PC-3 (cell line): ENCODE data around the gene KMT2C.

Experiments used
- CTCF ChIP-seq: fragments of 300-600 bp; sonication (generic); conservative IDR thresholded peaks from 2 replicates; pipeline ENCODE4 v1.5.1; 2017; ENCODE audit warnings: antibody characterized with exemption, low read depth, mild to moderate bottlenecking, low read length
- EZH2 ChIP-seq: fragments of 300-600 bp; sonication (generic); IDR thresholded peaks from one replicate; pipeline ENCODE4 v1.6.1; 2017; ENCODE audit warnings: antibody characterized with exemption, mild to moderate bottlenecking, low read length; ENCODE audit not compliant: unreplicated experiment
- EZH2phosphoT487 ChIP-seq: fragments of 300-600 bp; sonication (generic); IDR thresholded peaks from 2 replicates; pipeline ENCODE4 v1.6.1; 2018; ENCODE audit warnings: mild to moderate bottlenecking, antibody characterized with exemption, low read length, borderline replicate concordance

GRCh38 chr7:152145853-152146466 lies 289.8 kb downstream of the KMT2C start:
- peak; percentile 78 for TF ChIP-seq CTCF
- no peak for TF ChIP-seq EZH2
- TF ChIP-seq EZH2phosphoT487 = no peak
